A549 (cell line): ENCODE data around the gene BRF1. TPM values are rescaled to one million over a fixed set of nuclear protein-coding genes. Genes with fewer than 3 reads are reported as not detected.

ENCODE experiments used
- ATAC-seq, 2 experiments: fragments of 200-7000 bp in 1 of 2; fragments of >200 bp in 1 of 2; cut with Nextera tagmentation in 1 of 2; cut with Tn5 transposase in 1 of 2; 3 replicates each; pipeline versions ENCODE4 v1.8.0 to v1.9.1; 2018 to 2020; ENCODE audit warnings: mild to moderate bottlenecking in 1 of 2, moderate library complexity in 1 of 2
- CTCF ChIA-PET: fragments of 300-600 bp; sonication (Branson Sonifier 250); formaldehyde crosslinking; extraction: SDS; loops from one replicate; lab custom pipeline; 2021; ENCODE audit warnings: antibody characterized with exemption, inconsistent platforms; lab: Yijun Ruan, JAX
- POLR2A ChIA-PET: fragments of 350-600 bp; formaldehyde crosslinking; extraction: SDS; loops from one replicate; lab custom pipeline; 2021; ENCODE audit warnings: antibody characterized with exemption, inconsistent platforms; lab: Yijun Ruan, JAX
- DNase-seq, 2 experiments: peaks; one replicate each; pipeline versions ENCODE4 v3.0.0 to v3.0.0-alpha.2; 2011 to 2016; ENCODE audit warnings: low read depth in 1 of 2, low spot score in 1 of 2
- FAIRE-seq: peaks from 2 replicates; lab custom pipeline; 2011; peaks lifted over from hg19 to GRCh38; lab: Jason Lieb, UNC
- H3K27ac ChIP-seq, 2 experiments: fragments of >200 bp; sonication (Bioruptor Twin); formaldehyde crosslinking; 3 replicates each; pipeline ENCODE4 v1.5.1; 2016 to 2017
- H3K4me1 ChIP-seq: fragments of >200 bp; sonication (Bioruptor Twin); formaldehyde crosslinking; 3 replicates; pipeline ENCODE4 v1.6.1; 2016
- H3K4me2 ChIP-seq: fragments of >200 bp; sonication (Bioruptor Twin); formaldehyde crosslinking; 3 replicates; pipeline ENCODE4 v1.6.1; 2016
- H3K4me3 ChIP-seq: fragments of >200 bp; sonication (Bioruptor Twin); formaldehyde crosslinking; 3 replicates; pipeline ENCODE4 v1.5.1; 2016
- H3K9me3 ChIP-seq: fragments of >200 bp; sonication (Bioruptor Twin); formaldehyde crosslinking; 3 replicates; pipeline ENCODE4 v1.6.1; 2016
- BHLHE40 ChIP-seq: IDR thresholded peaks from 2 replicates; pipeline ENCODE4 v1.6.1; 2012; ENCODE audit warnings: low read depth, low read length, inconsistent platforms
- CBX2 ChIP-seq: fragments of 200-600 bp; sonication (generic); IDR thresholded peaks from 2 replicates; pipeline ENCODE4 v1.6.1; 2016; ENCODE audit warnings: low read depth, mild to moderate bottlenecking, borderline replicate concordance
- CHD4 ChIP-seq: fragments of 200-600 bp; sonication (generic); IDR thresholded peaks from 2 replicates; pipeline ENCODE4 v1.6.1; 2016; ENCODE audit warnings: antibody characterized with exemption, mild to moderate bottlenecking, borderline replicate concordance
- CTCF ChIP-seq: fragments of >200 bp; sonication (Bioruptor Twin); formaldehyde crosslinking; IDR thresholded peaks from 3 replicates; pipeline ENCODE4 v1.5.1; 2016
- E2F6 ChIP-seq: IDR thresholded peaks from 2 replicates; pipeline ENCODE4 v1.6.1; 2012; ENCODE audit warnings: low read depth, borderline replicate concordance
- EHF ChIP-seq: fragments of 250-450 bp; sonication (Bioruptor Pico); IDR thresholded peaks from 2 replicates; pipeline ENCODE4 v1.5.0; 2020; ENCODE audit warnings: mild to moderate bottlenecking
- ESRRA ChIP-seq: fragments of 150-350 bp; IDR thresholded peaks from 2 replicates; pipeline ENCODE4 v1.6.1; 2014; ENCODE audit warnings: mild to moderate bottlenecking, low read length, borderline replicate concordance
- HEYL ChIP-seq: fragments of 250-450 bp; sonication (Bioruptor Pico); IDR thresholded peaks from 2 replicates; pipeline ENCODE4 v1.8.0; 2021; ENCODE audit warnings: mild to moderate bottlenecking, moderate library complexity
- HOXA7 ChIP-seq: fragments of 250-450 bp; sonication (Bioruptor Pico); IDR thresholded peaks from 2 replicates; pipeline ENCODE4 v1.5.0; 2020; ENCODE audit warnings: mild to moderate bottlenecking, moderate library complexity
- HOXB5 ChIP-seq: fragments of 250-450 bp; sonication (Bioruptor Pico); IDR thresholded peaks from 2 replicates; pipeline ENCODE4 v1.5.0; 2020; ENCODE audit warnings: mild to moderate bottlenecking, moderate library complexity
- MAX ChIP-seq: IDR thresholded peaks from 2 replicates; pipeline ENCODE4 v1.6.1; 2012
- MYC ChIP-seq: IDR thresholded peaks from 2 replicates; pipeline ENCODE4 v1.6.1; 2012; ENCODE audit warnings: mild to moderate bottlenecking, inconsistent platforms, low read length, improper control_type of control experiment, borderline replicate concordance
- NFE2L2 ChIP-seq: fragments of 150-350 bp; conservative IDR thresholded peaks from 2 replicates; pipeline ENCODE4 v1.6.1; 2014; ENCODE audit warnings: low read length
- NPAS2 ChIP-seq: fragments of 250-450 bp; sonication (Bioruptor Pico); IDR thresholded peaks from 2 replicates; pipeline ENCODE4 v1.8.0; 2022; ENCODE audit warnings: mild to moderate bottlenecking, moderate library complexity, borderline replicate concordance
- NR3C1 ChIP-seq: fragments of >200 bp; sonication (Bioruptor Twin); formaldehyde crosslinking; IDR thresholded peaks from 3 replicates; pipeline ENCODE4 v1.6.1; 2017
- PHF8 ChIP-seq: fragments of 200-600 bp; sonication (generic); IDR thresholded peaks from 2 replicates; pipeline ENCODE4 v1.6.1; 2016; ENCODE audit warnings: low read depth, mild to moderate bottlenecking, antibody characterized with exemption, moderate library complexity, borderline replicate concordance
- POLR2A ChIP-seq: IDR thresholded peaks from 2 replicates; pipeline ENCODE4 v1.6.1; 2012; ENCODE audit warnings: mild to moderate bottlenecking, low read length
- RNF2 ChIP-seq: fragments of 200-600 bp; sonication (generic); IDR thresholded peaks from 2 replicates; pipeline ENCODE4 v1.6.1; 2016; ENCODE audit warnings: low read depth, mild to moderate bottlenecking, antibody characterized with exemption, moderate library complexity, borderline replicate concordance
- SMC3 ChIP-seq: fragments of >200 bp; sonication (Bioruptor Twin); formaldehyde crosslinking; IDR thresholded peaks from 3 replicates; pipeline ENCODE4 v1.6.1; 2018; ENCODE audit warnings: inconsistent platforms
- SREBF2 ChIP-seq: fragments of 450-650 bp; IDR thresholded peaks from 2 replicates; pipeline ENCODE4 v1.6.1; 2014; ENCODE audit warnings: mild to moderate bottlenecking, moderate library complexity
- TP53 ChIP-seq: fragments of 250-450 bp; sonication (Bioruptor Pico); IDR thresholded peaks from 2 replicates; pipeline ENCODE4 v1.5.0; 2021; ENCODE audit warnings: mild to moderate bottlenecking, moderate library complexity
- ZFP36 ChIP-seq: fragments of 450-650 bp; IDR thresholded peaks from 2 replicates; pipeline ENCODE4 v1.6.1; 2014; ENCODE audit warnings: borderline replicate concordance; ENCODE audit not compliant: partially characterized antibody
- ZNF302 ChIP-seq: fragments of 250-450 bp; sonication (Bioruptor Pico); IDR thresholded peaks from 2 replicates; pipeline ENCODE4 v1.9.0; 2021; ENCODE audit warnings: inconsistent platforms, mild to moderate bottlenecking, moderate library complexity
- WGBS: methylation state at CpG from one replicate; pipeline ENCODE4 v1.1.6; 2017; ENCODE audit errors: missing lambda C conversion rate; 5-methylcytosine and 5-hydroxymethylcytosine counted together
- polyA plus RNA-seq, 4 experiments: library from polyadenylated mRNA; depleted of rRNA in 3 of 4; stranded (reverse); fragments of >200 nt; fragmentation: RNase III in 1 of 4; extraction: RNeasy Plus Mini Kit Qiagen cat#74134 plus additional on column Dnase treatment in 1 of 4; gene quantifications; 2 replicates in 3 of 4; 3 replicates in 1 of 4; pipeline ENCODE4 v1.2.3, GENCODE V29; 2011 to 2017
- TF ChIP-seq, protein P1 (sequence below): fragments of 450-650 bp; IDR thresholded peaks from 2 replicates; pipeline ENCODE4 v1.6.1; 2014; ENCODE audit warnings: antibody characterized with exemption
- TF ChIP-seq, protein P2 (sequence below): fragments of >200 bp; sonication (Bioruptor Twin); formaldehyde crosslinking; IDR thresholded peaks from 3 replicates; pipeline ENCODE4 v1.6.1; 2016
- TF ChIP-seq, protein P3 (sequence below): fragments of >200 bp; sonication (Bioruptor Twin); formaldehyde crosslinking; IDR thresholded peaks from 2 replicates; pipeline ENCODE4 v1.6.1; 2016

The BRF1 gene
- polyA plus RNA-seq, 2 of the 4 experiments (the other 2 are of a cell fraction), result 8.5 to 25.7 TPM

- H3K4me2 ChIP-seq, result peak overlapping the region; percentile 93
- H3K4me3 ChIP-seq, result peak overlapping the region; percentile 100
- ATAC-seq, result peak; percentile 28 to 60; a peak in 5 of 6 replicates
- H3K4me1 ChIP-seq, result peaks cover 16% of the 10 kb centered on the region
- WGBS, result 7% methylated on average over 22 of the region's 54 CpGs
- ChIA-PET CTCF (no interaction called here), POLR2A (interaction anchor here (2.3 kb wide), 1 partner anchor 14 kb away, joined by 38 read pairs; the partner anchor contains the start of gene BRF1)
- H3K9me3 ChIP-seq, result no peaks in the 10 kb centered on the region
- TF ChIP-seq RNF2 (no peak), NPAS2 (CRISPR knock-in tag) (no peak), SREBF2 (no peak), EHF (CRISPR knock-in tag) (no peak), PHF8 (no peak), NR3C1 (no peak), TP53 (CRISPR knock-in tag) (no peak)
- TF ChIP-seq, protein P1, sequence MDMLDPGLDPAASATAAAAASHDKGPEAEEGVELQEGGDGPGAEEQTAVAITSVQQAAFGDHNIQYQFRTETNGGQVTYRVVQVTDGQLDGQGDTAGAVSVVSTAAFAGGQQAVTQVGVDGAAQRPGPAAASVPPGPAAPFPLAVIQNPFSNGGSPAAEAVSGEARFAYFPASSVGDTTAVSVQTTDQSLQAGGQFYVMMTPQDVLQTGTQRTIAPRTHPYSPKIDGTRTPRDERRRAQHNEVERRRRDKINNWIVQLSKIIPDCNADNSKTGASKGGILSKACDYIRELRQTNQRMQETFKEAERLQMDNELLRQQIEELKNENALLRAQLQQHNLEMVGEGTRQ, result no peak
- TF ChIP-seq, protein P2, sequence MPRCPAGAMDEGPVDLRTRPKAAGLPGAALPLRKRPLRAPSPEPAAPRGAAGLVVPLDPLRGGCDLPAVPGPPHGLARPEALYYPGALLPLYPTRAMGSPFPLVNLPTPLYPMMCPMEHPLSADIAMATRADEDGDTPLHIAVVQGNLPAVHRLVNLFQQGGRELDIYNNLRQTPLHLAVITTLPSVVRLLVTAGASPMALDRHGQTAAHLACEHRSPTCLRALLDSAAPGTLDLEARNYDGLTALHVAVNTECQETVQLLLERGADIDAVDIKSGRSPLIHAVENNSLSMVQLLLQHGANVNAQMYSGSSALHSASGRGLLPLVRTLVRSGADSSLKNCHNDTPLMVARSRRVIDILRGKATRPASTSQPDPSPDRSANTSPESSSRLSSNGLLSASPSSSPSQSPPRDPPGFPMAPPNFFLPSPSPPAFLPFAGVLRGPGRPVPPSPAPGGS, result no peak
- H3K27ac ChIP-seq, result peak overlapping the region; percentile 95
- no peak for FAIRE-seq
- peak; percentile 35 to 40 for DNase-seq
These were observed 14.5 kb upstream of the BRF1 start for GRCh38 chr14:105315211-105315721.

- Histone ChIP-seq H3K9me3 (no peaks in the 10 kb centered on the region), H3K4me2 (peak within 1 kb of the TSS; percentile 97), H3K4me1 (peaks cover 16% of the 10 kb centered on the region), H3K27ac (peak within 1 kb of the TSS; percentile 95 to 99), H3K4me3 (peak within 1 kb of the TSS; percentile 100)
- POLR2A ChIA-PET, result interaction anchor here (0.6 to 2.3 kb wide), 5 partner anchors 8 to 214 kb away, joined by 3 to 38 read pairs (median 3); partner anchors contain the start of gene BRF1
- TF ChIP-seq ZNF302 (CRISPR knock-in tag) (no peak), BHLHE40 (no peak), CTCF (no peak), E2F6 (peak; percentile 82), HEYL (CRISPR knock-in tag) (no peak), CHD4 (no peak), POLR2A (peak; percentile 52), MAX (peak; percentile 64; the same call in 1 of the 2 replicates), NFE2L2 (no peak), RNF2 (no peak), HOXB5 (CRISPR knock-in tag) (no peak), ZFP36 (no peak), ESRRA (no peak), NPAS2 (CRISPR knock-in tag) (no peak), MYC (no peak), CBX2 (no peak), TP53 (CRISPR knock-in tag) (no peak), SMC3 (no peak), HOXA7 (CRISPR knock-in tag) (no peak)
- TF ChIP-seq, protein P1, result no peak
- TF ChIP-seq, protein P3, sequence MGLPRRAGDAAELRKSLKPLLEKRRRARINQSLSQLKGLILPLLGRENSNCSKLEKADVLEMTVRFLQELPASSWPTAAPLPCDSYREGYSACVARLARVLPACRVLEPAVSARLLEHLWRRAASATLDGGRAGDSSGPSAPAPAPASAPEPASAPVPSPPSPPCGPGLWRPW, result no peak
- DNase-seq (peak; percentile 81 to 95), FAIRE-seq (no peak), ATAC-seq (peak; percentile 67 to 81)
- CTCF ChIA-PET, result interaction anchor here (0.9 to 1.6 kb wide), 2 partner anchors 9 to 18 kb away, joined by 3 read pairs; no protein-coding TSS in a partner anchor
- 0% methylated on average over 4 of the region's 163 CpGs for WGBS
These were observed 13.7 kb upstream of the BRF1 start, which contains the start of gene PACS2 for GRCh38 chr14:105314287-105315200. PACS2 (plus strand) TSS chr14:105314748; CDS start chr14:105314919, 171 bp downstream.
